D721Med (cell line): ENCODE data around the gene LSR.

ENCODE experiments used
- DNase-seq: peaks from one replicate; pipeline ENCODE4 v3.0.0; 2011; ENCODE audit warnings: low spot score; ENCODE audit not compliant: insufficient read length
- FAIRE-seq: peaks from 2 replicates; lab custom pipeline; 2011; peaks lifted over from hg19 to GRCh38; lab: Jason Lieb, UNC
- CTCF ChIP-seq: IDR thresholded peaks from 2 replicates; pipeline ENCODE4 v1.5.1; 2012; ENCODE audit warnings: mild to moderate bottlenecking, control low read depth; ENCODE audit not compliant: insufficient read depth; ENCODE audit errors: missing control alignments

LSR gene

GRCh38 chr19:35309481-35310279, 60.9 kb downstream of the LSR start:
- TF ChIP-seq CTCF = no peak
- DNase-seq (no peak), FAIRE-seq (no peak)

GRCh38 chr19:35310331-35310730, 61.5 kb downstream of the LSR start:
- no peak for FAIRE-seq
- no peak for DNase-seq
- TF ChIP-seq CTCF = no peak

- no peak for DNase-seq
- FAIRE-seq = no peak
- TF ChIP-seq CTCF = no peak
Measured at GRCh38 chr19:35310811-35311465, 62.1 kb downstream of the LSR start.

- FAIRE-seq (no peak), DNase-seq (no peak)
- no peak for TF ChIP-seq CTCF
Measured at GRCh38 chr19:35311901-35312665, 63.3 kb downstream of the LSR start.

- DNase-seq (no peak), FAIRE-seq (no peak)
- no peak for TF ChIP-seq CTCF
Measured at GRCh38 chr19:35313587-35313986, 64.8 kb downstream of the LSR start.

GRCh38 chr19:35314031-35314430, 65.2 kb downstream of the LSR start:
- no peak for DNase-seq
- no peak for TF ChIP-seq CTCF
- FAIRE-seq = no peak
